Measurements from ENCODE around the gene DNAH1. TPM values are rescaled to one million over a fixed set of nuclear protein-coding genes. Genes with fewer than 3 reads are reported as not detected.
"Not testable (repeated sequence)": the region's sequence is repeated elsewhere in the genome, so short reads cannot be mapped to it uniquely, and the experiment has no call there.

DNAH1 gene
- total RNA-seq (ENCODE audit: low replicate concordance), result 0.80 and 2.1 TPM in 2 replicates

DNA sequence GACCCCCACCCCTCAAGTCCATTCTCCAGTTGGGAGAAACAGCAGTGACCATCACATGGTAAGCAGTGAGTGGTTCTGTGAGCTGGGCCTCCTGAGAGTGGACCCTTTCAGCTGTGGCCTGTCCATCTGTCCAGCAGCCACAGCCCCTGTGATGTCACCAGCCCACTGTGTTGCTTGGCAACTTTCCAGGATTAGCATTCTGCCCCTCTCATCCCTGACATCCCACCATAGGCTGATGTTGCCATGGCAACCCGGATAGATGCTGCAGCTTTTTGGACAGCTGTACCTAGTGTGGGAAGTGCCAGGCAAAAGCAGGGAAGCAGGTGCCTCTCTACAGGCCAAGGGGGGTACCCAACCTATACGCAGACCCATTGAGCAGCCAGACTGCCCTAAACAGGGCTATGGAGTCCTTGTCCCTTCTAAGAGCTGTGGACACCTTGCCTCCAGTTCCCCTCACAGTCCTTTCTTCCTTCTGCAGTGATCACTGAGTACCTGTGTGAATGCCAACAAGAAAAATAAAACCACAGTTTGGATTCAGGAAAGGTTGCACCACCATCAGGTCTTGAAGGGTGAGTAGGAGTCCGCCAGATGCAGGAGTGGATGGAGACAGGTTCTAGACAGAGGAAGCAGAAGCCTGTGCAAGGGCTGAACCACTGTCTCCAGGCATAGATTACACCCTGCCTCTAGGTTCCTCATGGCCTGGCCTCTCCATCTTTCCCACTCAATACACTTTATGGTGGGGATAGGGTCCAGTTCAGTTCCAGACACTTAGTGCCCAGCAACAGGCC, at the start of gene DNAH1:
TSS of gene DNAH1 (plus strand) at position 343 of the 788 bp plus-strand sequence. CDS start 6,124 bp downstream, outside the sequence.
- peak; percentile 39 for DNase-seq (ENCODE audit: low spot score)
- Mint-ChIP-seq H3K4me1 (peaks cover 76% of the 10 kb centered on the region), H3K36me3 (no peaks in the 10 kb centered on the region), H3K27ac (peak within 1 kb of the TSS; percentile 93), H3K27me3 (ENCODE audit: insufficient read depth, low read depth) (peaks cover 20% of the 10 kb centered on the region), H3K4me3 (peak within 1 kb of the TSS; percentile 55), H3K9me3 (no peaks in the 10 kb centered on the region)
- Histone ChIP-seq H3K9me3 (ENCODE audit: low read depth) (no peaks in the 10 kb centered on the region), H4K20me1 (ENCODE audit: low read depth) (no peaks in the 10 kb centered on the region), H3K27ac (no peak within 1 kb of the TSS), H3K79me2 (ENCODE audit: low read depth) (no peaks in the 10 kb centered on the region), H3K36me3 (no peaks in the 10 kb centered on the region), H3K4me1 (peaks cover 37% of the 10 kb centered on the region), H3K27me3 (peaks cover 22% of the 10 kb centered on the region), H3K4me2 (peak within 1 kb of the TSS; percentile 84), H2AFZ (replicated peaks) (peak within 1 kb of the TSS; percentile 59), H3K4me3 (peak within 1 kb of the TSS; percentile 45), H3F3A (ENCODE audit: low read depth) (peaks cover 45% of the 10 kb centered on the region), H3K9ac (no peak within 1 kb of the TSS)
- TF ChIP-seq EZH2phosphoT487 (IDR thresholded peaks at IDR 0.05) (no peak), CTCF (IDR thresholded peaks at IDR 0.05) (no peak), EZH2 (IDR thresholded peaks at IDR 0.05) (no peak)

DNA sequence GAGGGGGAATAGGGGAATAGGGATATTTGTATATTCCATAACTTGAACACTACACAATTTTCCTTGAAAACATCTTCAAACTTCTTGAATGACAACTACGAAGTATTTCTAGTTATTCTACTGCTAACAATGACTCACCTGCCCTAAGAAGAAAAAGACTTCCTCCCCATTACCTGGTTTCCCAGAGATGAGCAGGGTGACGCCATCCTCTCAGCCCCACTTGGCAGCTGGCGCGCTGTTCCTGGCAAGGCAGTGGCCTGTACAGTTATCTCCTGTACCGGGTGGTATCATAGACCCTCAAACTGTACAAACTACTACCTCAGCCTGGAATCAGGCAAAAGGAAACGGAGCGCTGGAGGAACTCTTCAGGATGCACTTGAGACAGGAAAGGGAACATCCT, 48.1 kb upstream of the DNAH1 start:
- no peaks in the 10 kb centered on the region for H3K4me1 Mint-ChIP-seq
- H3K9me3 Mint-ChIP-seq, result no peaks in the 10 kb centered on the region
- DNase-seq (ENCODE audit: low spot score), result no peak
- Histone ChIP-seq H3F3A (ENCODE audit: low read depth) (peaks cover 11% of the 10 kb centered on the region), H4K20me1 (ENCODE audit: low read depth) (peaks cover 75% of the 10 kb centered on the region), H2AFZ (replicated peaks) (no peak overlapping the region), H3K79me2 (ENCODE audit: low read depth) (peaks cover 71% of the 10 kb centered on the region), H3K27ac (no peak overlapping the region), H3K36me3 (peaks cover 20% of the 10 kb centered on the region), H3K27me3 (no peaks in the 10 kb centered on the region), H3K9ac (no peak overlapping the region), H3K9me3 (ENCODE audit: low read depth) (no peaks in the 10 kb centered on the region), H3K4me3 (no peak overlapping the region), H3K4me2 (no peak overlapping the region), H3K4me1 (no peaks in the 10 kb centered on the region)
- TF ChIP-seq EZH2 (IDR thresholded peaks at IDR 0.05) (no peak), EZH2phosphoT487 (IDR thresholded peaks at IDR 0.05) (no peak)
- H3K4me3 Mint-ChIP-seq, result no peak overlapping the region
- H3K27me3 Mint-ChIP-seq (ENCODE audit: insufficient read depth, low read depth), result no peaks in the 10 kb centered on the region
- H3K36me3 Mint-ChIP-seq, result peaks cover 35% of the 10 kb centered on the region
- H3K27ac Mint-ChIP-seq, result no peak overlapping the region

DNA sequence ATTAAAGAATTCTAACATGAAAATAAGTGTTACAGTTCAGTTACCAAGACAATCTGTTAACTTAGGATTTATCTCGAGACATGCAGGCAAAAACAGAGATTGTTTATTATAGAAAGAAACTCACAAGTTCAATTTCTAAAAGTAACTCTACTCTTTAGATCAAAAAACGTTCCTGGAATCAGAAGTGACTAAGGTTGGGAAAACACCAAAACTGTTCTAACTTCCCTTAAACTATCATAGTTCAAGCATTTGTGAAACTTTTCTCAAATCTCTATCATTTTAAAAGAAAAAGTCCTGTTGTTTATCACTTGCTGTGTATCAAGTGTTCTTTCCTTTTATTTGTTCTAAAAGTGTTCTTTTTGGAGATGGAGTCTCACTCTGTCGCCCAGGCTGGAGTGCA, 46.3 kb upstream of the DNAH1 start:
- Histone ChIP-seq H3K27ac (no peak overlapping the region), H3K4me2 (no peak overlapping the region), H4K20me1 (ENCODE audit: low read depth) (peaks cover 78% of the 10 kb centered on the region), H3K27me3 (no peaks in the 10 kb centered on the region), H2AFZ (replicated peaks) (no peak overlapping the region), H3K4me3 (no peak overlapping the region), H3K79me2 (ENCODE audit: low read depth) (peaks cover 81% of the 10 kb centered on the region), H3K9ac (no peak overlapping the region), H3K36me3 (peaks cover 20% of the 10 kb centered on the region), H3K4me1 (no peaks in the 10 kb centered on the region), H3F3A (ENCODE audit: low read depth) (peaks cover 11% of the 10 kb centered on the region), H3K9me3 (ENCODE audit: low read depth) (no peaks in the 10 kb centered on the region)
- no peak for DNase-seq (ENCODE audit: low spot score)
- TF ChIP-seq EZH2 (IDR thresholded peaks at IDR 0.05) (no peak), EZH2phosphoT487 (IDR thresholded peaks at IDR 0.05) (no peak), CTCF (IDR thresholded peaks at IDR 0.05) (no peak)
- H3K36me3 Mint-ChIP-seq, result peaks cover 31% of the 10 kb centered on the region
- peaks cover 3% of the 10 kb centered on the region for H3K27me3 Mint-ChIP-seq (ENCODE audit: insufficient read depth, low read depth)
- no peaks in the 10 kb centered on the region for H3K9me3 Mint-ChIP-seq
- H3K4me1 Mint-ChIP-seq, result peaks cover 5% of the 10 kb centered on the region
- no peak overlapping the region for H3K4me3 Mint-ChIP-seq
- H3K27ac Mint-ChIP-seq, result no peak overlapping the region

DNA sequence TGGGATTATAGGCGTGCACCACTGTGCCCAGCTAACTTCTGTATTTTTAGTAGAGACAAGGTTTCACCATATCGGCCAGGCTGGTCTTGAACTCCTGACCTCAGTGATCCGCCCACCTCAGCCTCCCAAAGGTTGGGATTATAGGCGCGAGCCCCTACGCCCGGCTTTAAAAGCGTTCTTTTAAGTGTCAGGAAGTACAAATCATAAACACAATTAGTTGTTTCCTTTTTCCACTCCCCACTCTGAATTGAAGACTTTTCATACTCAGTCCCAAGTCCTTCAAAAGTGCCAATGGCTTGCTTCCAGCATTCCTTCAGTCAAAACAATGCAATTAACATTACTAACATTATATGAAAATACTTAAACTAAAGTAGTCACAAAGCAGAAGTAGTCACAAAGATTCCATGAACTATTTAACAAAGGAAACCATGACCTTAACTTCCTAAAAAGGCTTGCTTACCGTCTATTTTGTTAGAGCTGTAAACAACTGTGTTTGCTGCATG, 45.8 kb upstream of the DNAH1 start:
- no peak overlapping the region for H3K4me2 ChIP-seq
- H3K36me3 ChIP-seq, result peaks cover 20% of the 10 kb centered on the region
- no peak overlapping the region for H2AFZ ChIP-seq (replicated peaks)
- H3K9me3 ChIP-seq (ENCODE audit: low read depth), result no peaks in the 10 kb centered on the region
- peaks cover 86% of the 10 kb centered on the region for H3K79me2 ChIP-seq (ENCODE audit: low read depth)
- no peak overlapping the region for H3K4me3 ChIP-seq
- H3K27ac ChIP-seq, result no peak overlapping the region
- no peak for DNase-seq (ENCODE audit: low spot score)
- H3K27me3 ChIP-seq, result no peaks in the 10 kb centered on the region
- H3K4me1 Mint-ChIP-seq, result peaks cover 8% of the 10 kb centered on the region
- no peak overlapping the region for H3K9ac ChIP-seq
- no peak overlapping the region for H3K27ac Mint-ChIP-seq
- no peaks in the 10 kb centered on the region for H3K4me1 ChIP-seq
- H3K9me3 Mint-ChIP-seq, result no peaks in the 10 kb centered on the region
- H3F3A ChIP-seq (ENCODE audit: low read depth), result peaks cover 11% of the 10 kb centered on the region
- peaks cover 3% of the 10 kb centered on the region for H3K27me3 Mint-ChIP-seq (ENCODE audit: insufficient read depth, low read depth)
- peaks cover 32% of the 10 kb centered on the region for H3K36me3 Mint-ChIP-seq
- peaks cover 81% of the 10 kb centered on the region for H4K20me1 ChIP-seq (ENCODE audit: low read depth)
- no peak overlapping the region for H3K4me3 Mint-ChIP-seq
- TF ChIP-seq EZH2 (IDR thresholded peaks at IDR 0.05) (no peak), CTCF (IDR thresholded peaks at IDR 0.05) (no peak), EZH2phosphoT487 (IDR thresholded peaks at IDR 0.05) (no peak)

- Mint-ChIP-seq H3K4me1 (peaks cover 21% of the 10 kb centered on the region), H3K36me3 (peaks cover 31% of the 10 kb centered on the region)
- not testable (repeated sequence) for H3K9ac ChIP-seq; H3K27me3 Mint-ChIP-seq (ENCODE audit: insufficient read depth, low read depth); H3F3A ChIP-seq (ENCODE audit: low read depth); H2AFZ ChIP-seq (replicated peaks); H3K4me2 ChIP-seq; H3K4me3 ChIP-seq; H3K9me3 Mint-ChIP-seq; H3K36me3 ChIP-seq; H3K9me3 ChIP-seq (ENCODE audit: low read depth); H3K4me3 Mint-ChIP-seq; DNase-seq (ENCODE audit: low spot score); H3K27me3 ChIP-seq; H3K27ac Mint-ChIP-seq; H3K27ac ChIP-seq
- H3K4me1 ChIP-seq, result peaks cover 15% of the 10 kb centered on the region
- H3K79me2 ChIP-seq (ENCODE audit: low read depth), result peaks cover 99% of the 10 kb centered on the region
- H4K20me1 ChIP-seq (ENCODE audit: low read depth), result peaks cover 94% of the 10 kb centered on the region
Observed at GRCh38 chr3:52272172-52272571, 43.9 kb upstream of the DNAH1 start.

Measured in neural progenitor cell (in vitro differentiated cells).